Astrocyte of the cerebellum (primary cell): Measurements from ENCODE around the gene HOXA6.

ENCODE experiments used
- DNase-seq: peaks from one replicate; pipeline ENCODE4 v3.0.0-alpha.2; 2011; ENCODE audit warnings: low read depth
- H3K4me3 ChIP-seq: 2 replicates; pipeline ENCODE4 v1.5.1; 2011; ENCODE audit warnings: mild to moderate bottlenecking, low read depth, low read length, moderate library complexity
- CTCF ChIP-seq: IDR thresholded peaks from 2 replicates; pipeline ENCODE4 v1.5.1; 2012; ENCODE audit warnings: low read length, low read depth, moderate library complexity, mild to moderate bottlenecking; ENCODE audit errors: missing control alignments
- in situ Hi-C: cut with HindIII; loops from 2 replicates; pipeline ENCODE4 v1.10.0; 2017; ENCODE audit warnings: low sequenced_read_pairs

HOXA6 gene

GRCh38 chr7:27145165-27145913 is 2.2 kb downstream of the HOXA6 start:
- in situ Hi-C loops = no loop called here
- no peak for TF ChIP-seq CTCF
- no peak for DNase-seq
- no peak overlapping the region for H3K4me3 ChIP-seq

DNA sequence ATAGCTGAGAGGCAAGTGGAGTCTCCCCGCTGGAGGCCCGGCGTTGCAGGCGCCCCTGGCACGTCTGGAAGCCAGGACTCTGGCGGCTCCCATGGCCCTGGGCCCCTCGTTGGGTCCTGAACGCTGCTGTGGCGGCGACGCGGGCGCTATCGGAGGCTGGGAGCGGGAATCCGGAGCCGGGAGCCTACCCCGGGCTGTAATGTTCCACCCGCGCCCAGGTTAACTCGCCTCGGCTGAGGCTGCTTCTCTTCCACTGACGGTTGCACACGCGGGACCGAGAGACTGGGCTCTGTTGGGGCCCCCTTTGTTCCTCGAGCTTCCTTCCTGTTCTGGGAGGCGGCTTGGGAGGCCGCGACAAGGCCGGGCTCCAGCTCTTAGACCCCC is 2.8 kb downstream of the HOXA6 start:
- in situ Hi-C loops = no loop called here
- no peak for TF ChIP-seq CTCF
- DNase-seq = no peak
- H3K4me3 ChIP-seq = no peak overlapping the region

GRCh38 chr7:27143950-27144780 is 3.4 kb downstream of the HOXA6 start:
- TF ChIP-seq CTCF = no peak
- in situ Hi-C loops = no loop called here
- no peak for DNase-seq
- no peak overlapping the region for H3K4me3 ChIP-seq

DNA sequence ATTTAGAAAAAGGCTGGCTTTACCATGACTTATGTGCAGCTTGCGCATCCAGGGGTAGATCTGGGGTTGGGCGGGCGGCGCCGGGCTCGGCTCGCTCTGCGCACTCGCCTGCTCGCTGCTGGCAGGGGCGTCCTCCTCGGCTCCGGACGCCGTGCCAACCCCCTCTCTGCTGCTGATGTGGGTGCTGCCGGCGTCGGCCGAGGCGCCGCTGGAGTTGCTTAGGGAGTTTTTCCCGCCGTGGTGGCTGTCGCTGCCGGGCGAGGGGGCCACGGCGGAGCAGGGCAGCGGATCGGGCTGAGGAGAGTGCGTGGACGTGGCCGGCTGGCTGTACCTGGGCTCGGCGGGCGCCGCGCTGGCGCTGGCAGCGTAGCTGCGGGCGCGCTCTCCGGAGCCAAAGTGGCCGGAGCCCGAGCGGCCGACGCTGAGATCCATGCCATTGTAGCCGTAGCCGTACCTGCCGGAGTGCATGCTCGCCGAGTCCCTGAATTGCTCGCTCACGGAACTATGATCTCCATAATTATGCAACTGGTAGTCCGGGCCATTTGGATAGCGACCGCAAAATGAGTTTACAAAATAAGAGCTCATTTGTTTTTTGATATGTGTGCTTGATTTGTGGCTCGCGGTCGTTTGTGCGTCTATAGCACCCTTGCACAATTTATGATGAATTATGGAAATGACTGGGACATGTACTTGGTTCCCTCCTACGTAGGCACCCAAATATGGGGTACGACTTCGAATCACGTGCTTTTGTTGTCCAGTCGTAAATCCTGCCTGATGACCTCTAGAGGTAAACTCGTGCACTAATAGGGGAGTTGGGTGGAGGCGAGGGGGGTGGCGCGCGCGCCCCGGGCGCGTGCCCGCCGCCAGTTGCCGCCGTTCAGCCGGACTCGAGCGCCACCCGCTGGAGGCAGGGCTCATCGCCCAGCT is 4.3 kb downstream of the HOXA6 start, which contains the start of gene HOXA5:
Gene HOXA5 (minus strand): TSS at position 659 of the 927 bp plus-strand sequence. CDS start 74 bp downstream, at position 585.
- peak; percentile 73 for TF ChIP-seq CTCF
- no peak for DNase-seq
- in situ Hi-C loops = no loop called here
- peak within 1 kb of the TSS; percentile 31 for H3K4me3 ChIP-seq

- no peak for DNase-seq
- in situ Hi-C loops = no loop called here
- H3K4me3 ChIP-seq = peak overlapping the region; percentile 31
- TF ChIP-seq CTCF = no peak
Measured at GRCh38 chr7:27142580-27143022, 5.0 kb downstream of the HOXA6 start.
